Right ventricle myocardium inferior (tissue), 1 donor: ENCODE measurements around the gene DNAH1. TPM values are rescaled to one million over a fixed set of nuclear protein-coding genes. Genes with fewer than 3 reads are reported as not detected.

Experiments used
- ATAC-seq: fragments of 200-7000 bp; cut with Tn5 transposase; one replicate; pipeline ENCODE4 v1.9.1; 2020; ENCODE audit warnings: mild to moderate bottlenecking, moderate library complexity
- DNase-seq: peaks from one replicate; pipeline ENCODE4 v3.0.0; 2021; ENCODE audit errors: missing footprints
- intact Hi-C: fragments of 100-400 bp; cut with DNase I; formaldehyde crosslinking; loops from one replicate; pipeline ENCODE4 v1.11.0; 2022
- total RNA-seq: library from RNA; stranded (reverse); fragmentation: NEBNext Ultra II Directional; extraction: Animal tissue kit (Norgen Biotek cat#: 25700); gene quantifications from one replicate; pipeline ENCODE4 v1.2.1, GENCODE V29; 2021
- donor health status: DM: no; HTN: yes; CAD: no; lungs with severe emphysema.

DNAH1 gene
- total RNA-seq, 1 donor from 2014 or later, result 2.2 TPM

GRCh38 chr3:52350416-52350815, 34.3 kb downstream of the DNAH1 start:
- ATAC-seq (no peak), DNase-seq (no peak)
- intact Hi-C loops, result no loop called here

GRCh38 chr3:52350981-52351761, 35.1 kb downstream of the DNAH1 start:
- DNase-seq, result no peak

GRCh38 chr3:52351762-52352368, 35.7 kb downstream of the DNAH1 start:
- ATAC-seq, result no peak
- DNase-seq, result no peak
- intact Hi-C loops, result no loop called here

More at GRCh38 chr3:52350981-52351761, 35.1 kb downstream of the DNAH1 start:
- no peak for ATAC-seq
- intact Hi-C loops, result no loop called here

GRCh38 chr3:52352566-52352965, 36.4 kb downstream of the DNAH1 start:
- intact Hi-C loops, result no loop called here
- no peak for DNase-seq
- ATAC-seq, result no peak

- intact Hi-C loops, result no loop called here
- no peak for DNase-seq
- no peak for ATAC-seq
These were observed 37.3 kb downstream of the DNAH1 start for GRCh38 chr3:52353291-52353855.

- ATAC-seq (no peak), DNase-seq (no peak)
- intact Hi-C loops, result no loop called here
These were observed 38.6 kb downstream of the DNAH1 start for GRCh38 chr3:52354676-52355075.

GRCh38 chr3:52355526-52355925, 39.4 kb downstream of the DNAH1 start:
- no peak for ATAC-seq
- intact Hi-C loops, result no loop called here
- no peak for DNase-seq

- ATAC-seq, result no peak
- no peak for DNase-seq
- intact Hi-C loops, result no loop called here
These were observed 40.0 kb downstream of the DNAH1 start for GRCh38 chr3:52356126-52356525.

- ATAC-seq (no peak), DNase-seq (no peak)
- intact Hi-C loops, result no loop called here
These were observed 41.3 kb downstream of the DNAH1 start for GRCh38 chr3:52357151-52358080.

GRCh38 chr3:52358362-52358940, 42.3 kb downstream of the DNAH1 start:
- intact Hi-C loops, result no loop called here
- no peak for ATAC-seq
- peak; percentile 21 for DNase-seq

- DNase-seq, result peak; percentile 18
- no peak for ATAC-seq
- intact Hi-C loops, result no loop called here
These were observed 43.2 kb downstream of the DNAH1 start for GRCh38 chr3:52359116-52359855.

GRCh38 chr3:52361011-52361410, 44.9 kb downstream of the DNAH1 start:
- DNase-seq, result peak; percentile 20
- intact Hi-C loops, result no loop called here

GRCh38 chr3:52361454-52361853, 45.3 kb downstream of the DNAH1 start:
- intact Hi-C loops, result no loop called here
- no peak for ATAC-seq

More at GRCh38 chr3:52361011-52361410, 44.9 kb downstream of the DNAH1 start:
- ATAC-seq, result no peak

GRCh38 chr3:52361898-52362297, 45.8 kb downstream of the DNAH1 start:
- peak; percentile 49 for DNase-seq
- no peak for ATAC-seq
- intact Hi-C loops, result no loop called here

More at GRCh38 chr3:52361454-52361853, 45.3 kb downstream of the DNAH1 start:
- DNase-seq, result no peak

- intact Hi-C loops, result no loop called here
- ATAC-seq (no peak), DNase-seq (peak; percentile 50)
These were observed 48.4 kb downstream of the DNAH1 start for GRCh38 chr3:52364322-52365035.

- DNase-seq (no peak), ATAC-seq (no peak)
- intact Hi-C loops, result no loop called here
These were observed 50.4 kb downstream of the DNAH1 start for GRCh38 chr3:52366527-52366926.
